Stimulated activated CD4-positive, alpha-beta T cell treated with anti-CD3 and anti-CD28 coated beads, Interleukin-12 subunit alpha, Interleukin-12 subunit beta, amount 100 ng/mL, for 4 hours (primary cell): ENCODE results near the gene LRRC51.
A peak's percentile ranks its signal among the peaks of the same experiment; 100 is the strongest.
"Not testable (repeated sequence)": the region's sequence is repeated elsewhere in the genome, so short reads cannot be mapped to it uniquely, and the experiment has no call there.

Experiments used
- DNase-seq: peaks from one replicate; pipeline ENCODE4 v3.0.0-alpha.2; 2020

LRRC51 gene

DNA sequence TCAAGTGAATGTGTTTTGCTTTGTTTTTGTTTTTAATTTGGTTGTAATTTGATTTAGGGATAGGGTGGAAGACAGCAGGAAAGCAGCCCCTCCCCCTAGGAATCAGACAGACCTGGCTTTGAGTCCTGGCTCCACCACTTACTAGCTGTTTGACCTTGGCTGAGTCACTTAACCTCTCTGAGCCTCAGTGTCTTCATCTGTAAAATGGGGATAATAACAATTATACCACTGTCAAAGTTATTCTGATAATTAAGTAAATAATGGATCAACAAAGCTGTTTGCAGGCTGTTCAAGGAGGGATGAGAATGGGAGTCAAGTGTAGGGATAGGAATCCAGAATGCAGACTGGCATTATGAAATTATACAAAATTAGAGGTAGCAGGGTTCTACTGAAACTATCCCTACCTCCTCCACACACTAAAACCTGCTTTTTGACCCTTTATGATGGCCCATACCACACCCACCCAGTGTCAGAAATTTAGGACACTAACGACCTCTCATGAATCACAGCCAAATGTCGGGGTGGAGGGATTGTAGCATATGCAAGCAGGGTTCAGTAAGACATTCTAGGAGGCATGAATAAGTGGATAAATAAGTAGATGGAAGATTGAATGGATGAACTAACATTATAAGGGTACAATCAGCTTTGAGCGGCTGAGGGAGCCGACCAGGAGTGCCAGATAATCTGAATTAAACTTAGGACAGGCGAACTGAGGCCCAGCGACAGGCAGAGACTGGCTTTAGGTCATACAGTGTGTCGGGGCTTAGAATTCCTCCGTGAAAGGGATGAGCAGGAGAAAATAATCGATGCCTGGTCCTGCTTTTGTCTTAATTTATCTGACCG, 30.9 kb downstream of the LRRC51 start:
- no peak for DNase-seq

DNA sequence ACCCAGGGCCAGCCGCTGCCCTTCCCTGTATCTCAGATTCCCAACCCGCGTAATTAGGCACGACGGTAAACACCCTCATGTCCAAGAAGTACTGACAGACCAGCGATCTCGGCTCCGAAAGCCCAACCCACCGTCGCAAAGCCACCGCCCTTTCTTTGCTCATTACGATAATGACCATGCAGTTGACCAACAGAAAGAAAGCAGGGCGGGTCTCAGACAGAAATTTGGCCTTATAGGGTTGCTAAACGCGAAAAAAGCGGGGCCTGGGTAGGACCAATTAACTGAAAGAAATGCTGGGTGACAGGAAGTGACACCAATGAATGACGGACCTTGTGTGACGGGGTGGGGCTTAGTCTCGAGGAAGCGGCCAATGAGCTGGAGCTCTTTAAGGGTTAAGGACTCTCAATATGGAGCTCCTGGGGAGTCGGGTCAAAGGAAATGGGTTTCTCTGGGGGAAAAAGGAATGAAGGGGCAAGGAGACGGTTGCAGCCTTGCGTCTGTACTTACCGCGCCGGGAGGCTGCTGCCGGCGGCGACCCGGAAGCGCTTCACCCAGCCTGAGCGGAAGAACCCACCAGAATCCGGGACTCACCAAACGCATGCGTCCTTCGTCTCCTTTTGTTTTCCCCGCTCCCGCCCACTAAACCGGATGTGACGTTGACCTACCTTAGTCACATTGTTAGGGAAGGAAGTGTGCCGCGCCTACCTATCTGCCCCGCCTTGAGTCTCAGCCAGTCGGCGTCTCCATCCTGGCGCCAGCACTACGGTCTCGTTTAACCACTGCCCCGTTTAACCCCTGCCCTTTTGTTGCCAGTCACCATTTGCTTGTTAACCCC, 31.7 kb downstream of the LRRC51 start, which contains the start of gene ANAPC15:
Gene ANAPC15 (minus strand): TSS at position 553 of the 835 bp plus-strand sequence. CDS start 1,419 bp downstream, outside the sequence.
- peak; percentile 96 for DNase-seq

GRCh38 chr11:72112978-72113808, 32.5 kb downstream of the LRRC51 start:
- DNase-seq, result no peak

DNA sequence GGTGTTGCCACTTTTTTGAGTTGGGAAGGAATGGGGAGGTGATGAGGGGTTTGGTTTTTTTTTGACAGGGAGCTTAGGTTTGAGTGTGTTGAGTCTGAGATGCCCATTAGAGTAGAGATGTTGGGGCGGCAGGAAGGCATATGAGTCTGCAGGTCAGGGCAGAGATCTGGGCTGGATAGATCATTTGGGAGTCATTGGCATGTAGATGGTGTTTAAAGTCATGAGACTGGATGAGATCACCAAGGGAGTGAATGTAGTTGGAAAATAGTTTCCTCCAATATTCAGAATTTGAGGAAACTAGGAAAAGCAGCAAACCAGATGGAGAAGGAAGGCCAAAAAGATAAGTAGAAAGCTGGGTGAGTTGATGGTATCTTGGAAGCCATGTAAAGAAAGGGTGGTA, 33.9 kb downstream of the LRRC51 start:
- DNase-seq, result no peak

DNA sequence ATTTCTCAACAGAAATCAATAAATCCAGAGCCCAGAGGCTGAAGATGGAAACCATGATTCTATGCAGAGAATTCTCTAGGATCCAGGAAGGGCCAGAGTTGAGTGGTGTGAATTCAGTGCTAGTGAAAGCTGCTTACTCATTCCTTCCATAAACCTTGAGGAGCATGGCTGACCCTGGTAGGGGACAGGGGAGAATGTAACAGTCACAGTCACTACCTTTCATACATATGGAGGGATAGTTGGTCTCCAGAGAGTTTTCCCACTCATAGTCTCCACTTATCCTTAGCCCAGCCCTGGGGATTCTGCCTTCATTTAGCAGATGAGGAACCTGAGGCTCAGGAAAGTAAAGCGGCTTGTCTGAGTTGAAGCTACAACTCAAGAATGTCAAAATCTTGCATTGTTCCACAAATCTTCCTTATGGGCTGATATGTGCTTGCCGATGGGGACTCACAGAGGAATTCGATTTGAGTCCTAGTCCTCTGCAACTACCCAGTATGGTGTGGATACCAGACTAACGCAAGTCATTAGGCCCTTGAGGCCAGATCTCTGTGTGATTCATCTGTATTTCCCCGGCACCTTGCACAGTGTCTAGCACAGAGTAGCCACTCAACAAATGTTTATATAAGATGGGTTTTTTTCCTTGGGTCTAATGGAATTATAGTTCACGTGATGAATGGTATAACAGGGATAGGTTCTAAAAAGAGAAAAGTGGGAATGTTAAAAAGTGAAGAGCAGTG, 35.5 kb downstream of the LRRC51 start:
- no peak for DNase-seq

DNA sequence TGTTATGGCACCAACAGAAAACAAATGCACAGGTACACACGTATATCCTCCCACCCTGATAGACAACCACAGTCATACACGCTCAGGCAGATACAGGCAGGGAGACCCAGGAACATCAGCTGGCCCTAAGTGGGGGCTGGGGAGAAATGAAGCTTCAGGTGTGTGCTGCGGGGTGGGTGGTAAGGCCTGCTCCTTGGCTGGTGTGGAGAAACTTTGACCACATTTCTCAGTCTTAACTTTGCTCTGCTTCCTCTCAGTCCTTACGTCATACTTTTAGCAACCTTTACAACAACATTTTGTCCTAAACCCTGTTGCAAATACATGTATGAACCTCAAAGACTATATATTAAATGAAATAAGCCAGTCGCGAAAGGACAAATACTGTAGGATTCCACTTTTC, 38.5 kb downstream of the LRRC51 start:
- DNase-seq, result no peak

DNA sequence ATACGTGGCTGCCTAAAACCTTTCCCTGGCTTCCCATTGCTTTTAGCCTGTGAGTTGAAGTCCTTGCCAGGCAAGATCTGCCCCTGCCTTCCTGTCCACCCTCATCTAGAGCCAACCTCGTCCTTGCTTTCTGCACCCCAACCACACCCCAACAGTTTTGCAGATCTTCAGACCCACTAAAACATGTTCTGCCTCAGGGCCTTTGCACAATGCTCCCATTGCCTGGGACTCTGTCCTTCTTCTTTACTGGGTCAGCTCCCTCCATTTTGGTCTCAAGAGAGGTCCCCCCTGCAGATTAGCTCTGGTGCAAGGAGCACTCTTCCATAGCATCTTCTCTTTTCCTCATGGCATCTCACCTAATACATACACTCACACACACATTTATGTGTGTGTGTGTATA, 40.3 kb downstream of the LRRC51 start:
- DNase-seq, result no peak

- no peak for DNase-seq
Observed at GRCh38 chr11:72122607-72123006, 42.0 kb downstream of the LRRC51 start.

DNA sequence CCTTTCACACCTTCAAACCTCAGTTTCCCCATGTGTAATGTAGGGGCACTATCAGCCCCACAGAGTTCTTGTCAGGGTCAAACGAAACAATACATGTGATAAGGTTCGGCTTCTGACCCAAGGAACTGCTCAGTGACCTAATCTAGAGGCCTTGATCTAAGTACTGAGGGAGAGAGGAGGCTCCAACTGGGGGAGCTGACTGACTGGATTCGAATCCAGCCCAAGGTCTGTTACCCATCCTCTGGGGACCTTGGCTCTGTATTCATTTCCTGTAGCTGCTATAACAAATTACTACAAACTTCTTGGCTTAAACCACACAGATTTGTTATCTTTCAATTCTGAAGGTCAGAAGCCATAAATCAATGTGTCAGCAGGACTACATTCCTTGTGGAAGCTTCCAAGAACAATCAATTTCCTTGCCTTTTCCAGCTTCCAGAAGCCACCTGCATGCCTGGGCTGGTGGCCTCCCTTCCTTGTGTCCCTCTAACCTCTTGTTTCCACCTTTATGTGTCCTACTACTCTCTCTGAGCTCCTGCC, 42.5 kb downstream of the LRRC51 start:
- DNase-seq, result no peak

GRCh38 chr11:72124046-72124445, 43.4 kb downstream of the LRRC51 start:
- DNase-seq, result no peak

GRCh38 chr11:72125956-72126355, 45.3 kb downstream of the LRRC51 start:
- DNase-seq, result no peak

DNA sequence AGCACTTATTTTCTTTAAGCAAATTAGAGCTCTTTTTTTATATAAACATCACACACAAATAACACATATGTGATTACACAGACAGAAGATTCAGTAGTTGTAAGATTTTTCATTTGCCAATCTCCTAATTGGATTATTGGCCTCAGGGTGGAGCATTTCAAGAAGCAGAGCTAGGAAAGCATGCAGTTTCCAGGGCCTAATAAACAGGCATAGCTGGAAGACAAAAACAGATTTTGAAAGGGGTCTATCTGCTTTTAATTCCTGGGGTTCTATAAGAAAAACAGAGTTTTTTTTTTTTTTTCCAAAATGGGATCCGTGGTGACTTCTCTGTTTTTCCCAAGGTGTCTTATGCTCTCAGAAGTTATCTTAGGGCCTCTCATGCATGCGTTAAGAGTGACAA, 47.3 kb downstream of the LRRC51 start:
- no peak for DNase-seq

GRCh38 chr11:72129381-72129780, 48.7 kb downstream of the LRRC51 start:
- DNase-seq, result no peak

DNA sequence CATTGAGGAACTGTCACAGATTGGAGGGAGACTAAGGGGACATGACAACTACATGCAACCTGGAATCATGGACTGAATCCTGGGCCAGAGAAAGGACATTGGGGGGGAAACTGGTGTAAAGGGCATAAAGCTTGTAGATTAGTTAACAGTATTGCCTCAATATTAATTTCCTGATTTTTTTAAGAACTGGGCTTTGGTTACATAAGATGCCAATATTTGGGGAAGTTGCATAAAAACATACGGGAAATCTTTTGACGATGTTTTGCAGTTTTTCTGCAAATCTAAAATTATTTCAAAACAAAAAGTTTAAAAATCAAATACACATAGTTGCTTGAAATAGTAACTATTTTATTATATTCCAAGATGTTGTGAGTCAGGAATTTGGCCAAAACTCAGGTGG, 52.0 kb downstream of the LRRC51 start:
- DNase-seq, result no peak

GRCh38 chr11:72135473-72135872, 54.8 kb downstream of the LRRC51 start, which contains the start of gene FOLR3:
TSS of gene FOLR3 (plus strand) at chr11:72135725. CDS start at chr11:72135953, 228 bp downstream.
- not testable (repeated sequence) for DNase-seq

DNA sequence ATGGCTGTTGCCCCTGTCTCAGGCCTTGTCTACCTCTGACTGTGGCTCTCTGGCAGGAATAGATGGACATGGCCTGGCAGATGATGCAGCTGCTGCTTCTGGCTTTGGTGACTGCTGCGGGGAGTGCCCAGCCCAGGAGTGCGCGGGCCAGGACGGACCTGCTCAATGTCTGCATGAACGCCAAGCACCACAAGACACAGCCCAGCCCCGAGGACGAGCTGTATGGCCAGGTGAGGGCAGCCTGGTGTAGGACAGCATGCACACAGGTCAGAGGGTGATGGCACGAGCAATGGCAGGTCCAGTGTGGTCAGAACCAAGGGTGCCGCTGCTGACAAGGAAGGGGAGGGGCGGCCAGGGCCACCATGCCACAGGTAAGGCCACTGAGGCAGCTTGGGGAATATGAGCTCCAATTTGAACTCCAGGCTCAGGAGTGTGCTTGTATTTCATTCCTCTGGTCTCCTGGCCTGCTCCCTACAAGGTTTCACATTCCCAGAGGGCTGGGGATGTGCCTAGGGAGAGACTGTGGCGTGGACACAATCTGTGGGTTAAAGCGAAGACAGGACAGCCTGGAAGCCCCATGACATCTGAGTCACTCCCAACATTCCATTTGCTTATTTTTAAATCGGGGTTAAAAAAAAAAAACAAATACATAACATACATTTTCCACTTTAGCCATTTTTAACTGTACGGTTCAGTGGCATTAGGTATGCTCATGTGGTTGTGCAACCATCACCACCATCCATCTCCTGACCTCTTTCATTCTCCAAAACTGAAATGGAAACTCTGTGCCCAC, 55.4 kb downstream of the LRRC51 start:
- DNase-seq, result no peak

- no peak for DNase-seq
Observed at GRCh38 chr11:72136684-72137262, 56.1 kb downstream of the LRRC51 start.

DNA sequence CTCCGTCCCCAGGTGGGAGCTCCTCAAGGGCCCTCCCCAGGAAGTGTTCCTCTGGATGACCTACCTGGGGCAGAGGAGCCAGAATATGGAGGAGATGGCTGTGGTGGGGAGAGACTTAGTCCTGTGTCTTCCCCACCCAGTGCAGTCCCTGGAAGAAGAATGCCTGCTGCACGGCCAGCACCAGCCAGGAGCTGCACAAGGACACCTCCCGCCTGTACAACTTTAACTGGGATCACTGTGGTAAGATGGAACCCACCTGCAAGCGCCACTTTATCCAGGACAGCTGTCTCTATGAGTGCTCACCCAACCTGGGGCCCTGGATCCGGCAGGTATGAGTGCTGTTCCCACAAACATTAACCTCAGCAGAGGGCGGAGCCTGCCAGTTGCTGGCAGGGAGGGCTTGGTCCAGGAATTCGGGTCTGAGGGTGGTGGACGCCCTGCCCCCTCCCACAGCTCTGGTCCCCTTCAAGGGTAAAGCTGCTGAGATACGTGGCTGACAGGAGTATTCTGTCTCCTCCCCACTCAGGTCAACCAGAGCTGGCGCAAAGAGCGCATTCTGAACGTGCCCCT, 58.3 kb downstream of the LRRC51 start:
- DNase-seq, result no peak

GRCh38 chr11:72139500-72139899, 58.9 kb downstream of the LRRC51 start:
- DNase-seq, result no peak

DNA sequence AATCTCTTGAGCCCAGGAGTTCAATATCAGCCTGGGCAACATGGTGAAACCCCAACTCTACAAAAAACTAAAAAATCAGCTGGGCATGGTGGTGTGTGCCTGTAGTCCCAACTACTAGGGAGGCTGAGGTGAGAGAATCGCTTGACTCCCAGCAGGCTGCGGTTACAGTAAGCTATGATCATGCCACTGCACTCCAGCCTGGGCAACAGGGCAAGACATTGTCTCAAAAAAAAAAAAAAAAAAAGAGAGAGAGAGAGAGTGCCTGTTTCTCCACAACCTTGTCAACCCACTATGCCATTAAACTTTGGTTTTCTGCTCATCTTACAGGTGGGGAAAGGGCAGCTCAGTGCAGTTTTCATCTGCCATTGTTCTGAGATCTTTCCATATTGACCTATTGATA, 60.0 kb downstream of the LRRC51 start:
- DNase-seq, result no peak
